H4 (cell line): ENCODE data around the gene SLC38A8. TPM values are rescaled to one million over a fixed set of nuclear protein-coding genes. Genes with fewer than 3 reads are reported as not detected.
A peak's percentile ranks its signal among the peaks of the same experiment; 100 is the strongest.

Experiments
- DNase-seq: peaks from one replicate; pipeline ENCODE4 v3.0.0-alpha.2; 2015; ENCODE audit warnings: low spot score
- total RNA-seq: library from RNA; depleted of rRNA; stranded (reverse); fragments of >200 nt; shearing (Covaris generic); gene quantifications from 2 replicates; pipeline ENCODE4 v1.2.3, GENCODE V29; 2014

SLC38A8 gene
- total RNA-seq, 1 experiment from 2014 or later: not detected

GRCh38 chr16:84031556-84031955 is 11.0 kb downstream of the SLC38A8 start:
- DNase-seq: no peak

- no peak for DNase-seq
Observed at GRCh38 chr16:84029297-84030047, 13.1 kb downstream of the SLC38A8 start.

DNA sequence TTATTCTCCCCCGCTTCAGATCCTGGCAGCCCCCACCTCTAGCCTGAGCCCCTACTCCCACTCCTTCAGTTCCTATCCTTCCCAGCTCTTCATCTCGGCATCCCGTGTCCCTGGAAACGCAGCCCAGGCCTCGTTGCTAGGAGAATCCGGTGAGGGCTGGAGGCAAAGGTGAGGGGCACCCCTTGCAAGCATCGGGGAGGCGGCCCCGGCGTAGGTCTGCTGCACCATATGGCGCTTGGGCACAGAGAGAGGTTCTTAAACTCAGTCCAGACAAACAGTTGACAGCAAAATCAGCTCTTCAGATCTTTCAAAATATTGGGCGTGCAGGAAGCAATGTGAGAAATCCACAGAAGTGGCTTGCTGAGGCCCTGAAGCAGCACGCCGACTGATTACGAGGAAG is 15.0 kb downstream of the SLC38A8 start:
- DNase-seq: no peak

GRCh38 chr16:84026606-84027005 is 16.0 kb downstream of the SLC38A8 start:
- DNase-seq: no peak

DNA sequence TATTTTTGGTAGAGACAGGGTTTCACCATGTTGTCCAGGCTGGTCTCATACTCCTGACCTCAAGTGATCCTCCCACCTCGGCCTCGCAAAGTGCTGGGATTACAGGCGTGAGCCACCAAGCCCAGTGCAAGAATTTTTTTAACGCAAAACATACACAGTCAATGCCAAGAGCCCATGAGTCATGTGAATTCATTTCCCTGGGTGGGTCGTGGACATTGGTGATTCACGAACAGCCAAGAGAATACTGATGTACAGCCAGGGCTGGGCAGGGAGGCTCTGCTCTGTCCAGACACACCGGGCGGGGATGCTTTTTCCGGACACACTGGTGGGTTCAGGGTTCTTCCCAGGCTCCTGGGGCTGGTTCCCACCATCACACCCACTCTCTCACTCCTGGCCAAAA is 17.7 kb downstream of the SLC38A8 start:
- no peak for DNase-seq

GRCh38 chr16:84022644-84023043 is 20.0 kb downstream of the SLC38A8 start:
- no peak for DNase-seq

GRCh38 chr16:84021488-84021887 is 21.1 kb downstream of the SLC38A8 start:
- DNase-seq: no peak

GRCh38 chr16:84020353-84020752 is 22.2 kb downstream of the SLC38A8 start:
- DNase-seq: no peak

DNA sequence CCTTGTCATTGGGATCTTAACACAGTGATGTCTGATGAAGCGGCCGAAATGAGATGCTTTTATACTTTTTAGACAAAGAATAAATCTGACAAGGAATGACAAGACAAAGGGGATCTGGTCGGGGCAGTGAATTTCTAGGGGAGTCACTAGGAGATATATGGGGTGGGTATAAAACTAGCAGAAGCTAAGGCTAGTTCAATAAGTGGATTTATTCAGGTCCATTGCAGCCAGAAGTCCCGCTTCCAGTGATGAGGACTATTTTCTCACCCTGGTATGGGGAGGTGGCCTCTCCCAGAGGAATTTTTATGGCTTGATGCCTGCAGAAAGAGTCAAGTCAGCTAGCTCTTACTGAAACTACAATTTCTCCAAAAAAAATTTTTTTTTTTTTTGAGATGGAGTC is 23.9 kb downstream of the SLC38A8 start:
- no peak for DNase-seq

GRCh38 chr16:84016477-84016876 is 26.1 kb downstream of the SLC38A8 start:
- DNase-seq: no peak

DNA sequence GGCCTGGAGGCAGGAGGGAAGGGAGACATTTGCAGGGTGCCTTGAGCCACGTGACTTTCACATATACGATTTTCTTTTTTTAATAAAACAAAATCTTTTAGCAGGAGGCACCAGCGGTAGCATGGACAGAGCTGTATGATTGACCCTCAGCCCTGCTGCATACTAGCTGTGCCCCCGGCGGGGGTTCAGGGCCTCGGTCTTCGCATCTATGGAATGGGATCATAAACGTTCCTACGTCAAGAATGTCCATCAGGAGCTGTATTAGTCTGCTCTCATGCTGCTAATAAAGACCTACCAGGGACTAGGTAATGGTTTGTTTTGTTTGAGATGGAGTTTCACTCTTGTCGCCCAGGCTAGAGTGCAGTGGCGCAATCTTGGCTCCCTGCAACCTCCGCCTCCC is 27.2 kb downstream of the SLC38A8 start:
- no peak for DNase-seq

GRCh38 chr16:84014570-84015327 is 27.8 kb downstream of the SLC38A8 start:
- DNase-seq: no peak

GRCh38 chr16:84013787-84014569 is 28.6 kb downstream of the SLC38A8 start:
- peak; percentile 63 for DNase-seq

DNA sequence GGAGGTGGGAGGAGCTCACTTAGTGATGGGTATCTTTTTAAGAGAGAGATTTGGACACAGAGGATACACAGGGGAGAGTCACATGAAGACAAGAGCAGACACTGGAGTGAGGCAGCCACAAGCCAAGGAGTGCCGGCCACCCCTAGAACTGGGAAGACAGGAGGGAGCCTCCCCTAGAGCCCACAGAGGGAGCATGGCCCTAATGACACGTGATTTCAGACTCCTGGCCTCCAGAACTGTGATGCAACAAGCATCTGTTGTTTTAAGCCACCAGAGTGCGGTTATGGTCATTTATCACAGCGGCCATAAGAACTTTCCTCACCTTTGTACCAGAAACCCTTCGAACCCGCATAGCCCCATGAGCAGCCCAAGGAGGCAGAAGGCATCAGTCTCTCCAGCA is 33.3 kb downstream of the SLC38A8 start:
- no peak for DNase-seq

DNA sequence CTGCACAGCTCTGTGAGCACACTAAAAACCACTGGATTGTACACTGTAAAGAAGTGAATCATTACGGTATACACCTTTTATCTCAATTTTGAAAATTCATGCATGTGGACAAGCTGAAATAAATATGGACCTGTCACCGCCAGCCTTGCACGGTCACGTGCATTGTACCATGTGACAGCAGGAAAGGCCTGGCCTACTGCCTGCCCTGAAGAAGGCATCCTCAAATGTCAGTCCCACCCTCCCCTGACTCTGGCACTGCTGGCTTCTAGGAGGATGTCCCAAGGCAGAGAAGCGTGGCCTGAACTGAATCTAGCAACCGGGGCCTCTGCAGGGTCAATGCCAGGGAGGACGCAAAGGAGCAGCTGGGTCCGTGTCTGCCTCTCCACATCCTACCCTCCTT is 34.6 kb downstream of the SLC38A8 start:
- no peak for DNase-seq

DNA sequence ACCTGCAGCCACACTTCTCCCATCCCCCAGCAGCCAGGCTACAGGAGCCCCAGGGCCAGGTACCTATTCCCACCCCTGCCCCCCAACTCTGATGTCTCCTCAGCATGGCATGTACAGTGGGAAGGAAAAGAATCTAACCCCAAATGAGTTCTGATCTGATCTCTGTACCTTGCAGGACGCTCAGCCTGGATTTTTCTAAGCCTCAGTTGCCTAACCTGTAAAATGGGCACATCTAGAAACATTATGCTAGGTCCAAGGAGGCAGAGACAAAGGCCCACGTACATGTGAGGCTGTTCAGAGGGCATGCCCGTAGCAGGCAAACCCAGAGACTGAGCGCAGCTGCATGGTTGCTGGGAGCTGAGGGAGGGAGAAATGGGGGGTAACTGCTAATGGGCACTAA is 35.1 kb downstream of the SLC38A8 start:
- DNase-seq: no peak

DNA sequence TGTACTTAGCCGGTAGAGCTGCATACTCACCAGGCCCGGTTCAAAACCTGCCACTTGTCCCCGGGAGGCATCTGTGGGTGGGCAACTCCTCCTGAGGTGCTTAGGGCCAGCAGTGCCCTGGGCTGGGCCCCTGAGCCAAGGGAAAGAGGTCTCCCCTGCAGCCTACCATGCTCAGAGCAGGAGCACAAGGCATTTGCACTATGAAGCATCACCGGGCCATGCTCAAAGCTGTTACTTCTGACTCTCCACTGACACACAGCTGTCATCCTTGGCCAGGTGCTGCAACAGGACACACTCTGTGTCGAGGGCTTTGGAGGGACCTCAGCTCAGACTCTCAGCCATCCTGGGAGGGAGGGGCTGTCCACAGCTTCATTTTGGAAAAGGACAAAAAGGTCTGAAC is 37.2 kb downstream of the SLC38A8 start:
- no peak for DNase-seq

- DNase-seq: no peak
Observed at GRCh38 chr16:84004442-84004841, 38.2 kb downstream of the SLC38A8 start.

DNA sequence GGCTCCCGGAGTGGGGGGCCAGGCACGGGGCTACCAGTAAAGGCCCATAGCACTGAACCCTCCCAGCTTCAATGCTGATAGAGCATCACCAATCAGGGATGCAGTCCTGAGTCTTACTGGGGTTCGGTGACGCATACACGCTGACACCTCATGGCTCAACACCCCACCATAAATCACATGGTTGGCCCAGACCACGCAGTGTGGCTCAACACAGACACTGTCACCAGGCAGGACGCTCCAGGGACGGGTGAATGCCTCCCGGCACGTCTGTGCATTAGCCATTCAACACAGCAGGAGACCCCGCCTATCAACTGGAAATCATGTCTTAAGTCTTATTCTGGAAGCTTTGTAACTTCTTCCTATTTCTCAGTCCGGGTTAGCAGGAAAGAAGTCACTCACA is 39.6 kb downstream of the SLC38A8 start:
- no peak for DNase-seq

DNA sequence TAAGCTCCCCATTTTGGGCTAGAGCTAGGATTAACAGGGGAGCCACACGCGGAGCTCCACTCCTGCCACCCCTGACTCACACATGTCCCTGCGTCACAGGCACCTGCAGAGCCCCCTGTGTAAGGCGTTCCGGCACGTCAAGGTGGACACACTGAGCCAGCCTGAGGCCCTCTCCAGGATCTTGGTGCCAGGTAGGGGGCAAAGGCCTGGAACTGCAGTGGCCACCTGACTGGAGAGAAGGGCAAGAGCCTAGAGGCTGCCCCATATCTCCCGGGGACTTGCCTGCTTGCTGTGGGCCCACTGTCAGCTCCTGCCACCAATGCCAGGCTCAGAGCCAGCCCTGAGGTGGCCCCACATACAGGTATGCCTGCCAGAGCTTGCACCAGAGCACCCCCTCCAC is 40.9 kb downstream of the SLC38A8 start:
- DNase-seq: no peak

GRCh38 chr16:84000989-84001642 is 41.5 kb downstream of the SLC38A8 start:
- DNase-seq: no peak

GRCh38 chr16:83998091-83998490 is 44.5 kb downstream of the SLC38A8 start:
- DNase-seq: no peak
